ENCODE measurements around the gene SLC12A5. TPM values are rescaled to one million over a fixed set of nuclear protein-coding genes. Genes with fewer than 3 reads are reported as not detected.

The SLC12A5 gene
- total and polyA plus RNA-seq, 8 donors: 0.35 to 21.5 (median 1.6) TPM

DNA sequence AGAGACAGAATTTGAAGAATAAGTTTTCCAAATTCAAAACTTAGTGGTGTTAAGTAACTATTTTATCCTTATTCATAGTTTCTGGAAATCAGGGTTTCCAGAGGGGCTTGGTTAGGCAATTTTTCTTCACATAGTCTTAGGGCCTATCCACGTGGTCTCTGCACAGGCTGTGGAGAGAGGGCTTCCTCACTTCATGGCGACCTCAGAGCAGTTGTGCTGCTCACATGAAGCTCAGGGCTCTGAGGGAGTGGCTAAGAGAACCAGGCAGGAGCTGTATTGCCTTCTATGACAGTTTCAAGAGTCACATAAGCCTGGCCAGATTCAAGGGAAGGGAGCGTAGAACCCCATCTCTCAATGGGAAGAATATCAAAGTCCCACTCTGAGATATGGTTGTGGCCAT, 75.2 kb downstream of the SLC12A5 start:
- DNase-seq (no peak), ATAC-seq (no peak), FAIRE-seq (no peak)
- H3K9me3 ChIP-seq: no peaks in the 10 kb centered on the region
- 72 to 79% methylated on average over 3 of the region's 3 CpGs for WGBS, 2 donors
- H3K27me3 ChIP-seq: peaks cover 0 to 3% (median 0%) of the 10 kb centered on the region in 4 donors
- no peak overlapping the region for H3K4me3 ChIP-seq
- H3K4me1 ChIP-seq: no peaks in the 10 kb centered on the region
- no peak for TF ChIP-seq CTCF (IDR thresholded peaks at IDR 0.05)
- no peaks in the 10 kb centered on the region for H3K36me3 ChIP-seq
- intact Hi-C loops (cut with DNase I): no loop called here
- H3K27ac ChIP-seq: no peak overlapping the region

GRCh38 chr20:46107061-46107460, 78.0 kb downstream of the SLC12A5 start:
- intact Hi-C loops (cut with DNase I): no loop called here
- no peak for DNase-seq
- 52 to 66% methylated on average over 6 of the region's 6 CpGs for WGBS, 2 donors
- Histone ChIP-seq H3K4me1 (no peaks in the 10 kb centered on the region), H3K27ac (no peak overlapping the region), H3K27me3 (peaks cover 0 to 9% (median 0%) of the 10 kb centered on the region in 4 donors), H3K4me3 (no peak overlapping the region), H3K36me3 (no peaks in the 10 kb centered on the region), H3K9me3 (no peaks in the 10 kb centered on the region)
- no peak for ATAC-seq
- TF ChIP-seq CTCF (IDR thresholded peaks at IDR 0.05): no peak
- no peak for FAIRE-seq

DNA sequence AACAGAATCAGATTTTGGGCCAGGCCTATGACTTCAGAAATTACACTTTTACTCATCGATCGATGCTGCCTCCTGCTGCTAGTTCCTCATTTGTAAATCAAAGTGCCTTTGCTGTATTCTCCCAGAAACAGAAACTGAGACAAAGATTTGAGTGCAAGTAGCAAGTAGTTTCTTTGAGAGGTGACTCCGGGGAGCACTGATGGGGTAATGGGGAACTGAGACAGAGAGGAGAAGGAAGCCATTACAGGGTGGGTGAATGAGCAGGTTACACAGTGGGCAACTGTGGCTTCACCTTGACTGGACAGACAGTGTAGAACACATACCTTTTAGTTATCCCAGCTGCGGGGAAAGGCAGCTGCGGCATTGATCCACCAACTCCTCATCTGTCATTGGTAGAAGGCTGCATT, 79.4 kb downstream of the SLC12A5 start:
- Histone ChIP-seq H3K36me3 (no peaks in the 10 kb centered on the region), H3K27ac (no peak overlapping the region), H3K4me1 (no peaks in the 10 kb centered on the region), H3K9me3 (no peaks in the 10 kb centered on the region), H3K4me3 (no peak overlapping the region), H3K27me3 (peaks cover 0 to 9% (median 0%) of the 10 kb centered on the region in 4 donors)
- ATAC-seq (no peak), FAIRE-seq (no peak), DNase-seq (no peak)
- no peak for TF ChIP-seq CTCF (IDR thresholded peaks at IDR 0.05)
- intact Hi-C loops (cut with DNase I): no loop called here
- WGBS, 2 donors: 62 to 64% methylated on average over 5 of the region's 5 CpGs

GRCh38 chr20:46108976-46109375, 80.0 kb downstream of the SLC12A5 start:
- no peak overlapping the region for H3K27ac ChIP-seq
- intact Hi-C loops (cut with DNase I): no loop called here
- H3K4me3 ChIP-seq: no peak overlapping the region
- no peaks in the 10 kb centered on the region for H3K36me3 ChIP-seq
- no peak for DNase-seq
- no peak for FAIRE-seq
- no peak for ATAC-seq
- H3K4me1 ChIP-seq: no peaks in the 10 kb centered on the region
- TF ChIP-seq CTCF (IDR thresholded peaks at IDR 0.05): no peak
- H3K9me3 ChIP-seq: no peaks in the 10 kb centered on the region
- H3K27me3 ChIP-seq: peaks cover 0 to 9% (median 0%) of the 10 kb centered on the region in 4 donors
- WGBS, 2 donors: 80 to 81% methylated on average over 14 of the region's 14 CpGs

Other genes with a start within 250 kb of the SLC12A5 start
- gene WFDC3, start 237.3 kb upstream of the SLC12A5 start, total RNA-seq: under 1 TPM in 4 of 6 donors, not detected in 2; 0.35 to 0.81 (median 0.48) TPM
- gene WFDC3, start 237.3 kb upstream of the SLC12A5 start, polyA plus RNA-seq: 1 to 10 TPM in 1 of 2 donors, under 1 TPM in 1; 0.95 to 1.8 TPM
- 10 to 100 TPM in 3 of 6 donors, 1 to 10 TPM in 3; 7.4 to 15.3 (median 8.9) TPM for gene DNTTIP1, start 237.3 kb upstream of the SLC12A5 start, total RNA-seq
- gene DNTTIP1, start 237.3 kb upstream of the SLC12A5 start, polyA plus RNA-seq: 10 to 100 TPM; 15.5 to 22.0 TPM
- 1 to 10 TPM in 2 of 6 donors, under 1 TPM in 2, not detected in 2; 0.38 to 1.9 (median 1.4) TPM for gene UBE2C, start 216.6 kb upstream of the SLC12A5 start, total RNA-seq
- under 1 TPM; 0.31 to 0.61 TPM for gene UBE2C, start 216.6 kb upstream of the SLC12A5 start, polyA plus RNA-seq
- not detected for gene TNNC2, start 201.9 kb upstream of the SLC12A5 start, total RNA-seq
- gene TNNC2, start 201.9 kb upstream of the SLC12A5 start, polyA plus RNA-seq: 1 to 10 TPM; 1.2 to 4.0 TPM
- gene SNX21, start 195.4 kb upstream of the SLC12A5 start, total RNA-seq: 1 to 10 TPM; 4.6 to 8.9 (median 5.9) TPM
- 10 to 100 TPM; 11.3 to 22.6 TPM for gene SNX21, start 195.4 kb upstream of the SLC12A5 start, polyA plus RNA-seq
- gene ACOT8, start 171.8 kb upstream of the SLC12A5 start, total RNA-seq: 10 to 100 TPM in 2 of 6 donors, 1 to 10 TPM in 4; 7.0 to 14.0 (median 9.7) TPM
- gene ACOT8, start 171.8 kb upstream of the SLC12A5 start, polyA plus RNA-seq: 10 to 100 TPM; 17.9 to 21.2 TPM
- 1 to 10 TPM in 4 of 6 donors, under 1 TPM in 2; 0.46 to 2.2 (median 1.1) TPM for gene ZSWIM3, start 171.6 kb upstream of the SLC12A5 start, total RNA-seq
- 1 to 10 TPM; 1.4 to 1.9 TPM for gene ZSWIM3, start 171.6 kb upstream of the SLC12A5 start, polyA plus RNA-seq
- 1 to 10 TPM; 2.9 to 6.0 (median 4.0) TPM for gene ZSWIM1, start 148.0 kb upstream of the SLC12A5 start, total RNA-seq
- 1 to 10 TPM; 2.4 to 3.1 TPM for gene ZSWIM1, start 148.0 kb upstream of the SLC12A5 start, polyA plus RNA-seq
- 1 to 10 TPM in 1 of 6 donors, under 1 TPM in 5; 0.55 to 1.3 (median 0.84) TPM for gene SPATA25, start 141.6 kb upstream of the SLC12A5 start, total RNA-seq
- 1 to 10 TPM; 1.2 to 1.7 TPM for gene SPATA25, start 141.6 kb upstream of the SLC12A5 start, polyA plus RNA-seq
- gene NEURL2, start 138.0 kb upstream of the SLC12A5 start, total RNA-seq: 1 to 10 TPM; 1.6 to 3.8 (median 2.2) TPM
- gene NEURL2, start 138.0 kb upstream of the SLC12A5 start, polyA plus RNA-seq: 1 to 10 TPM; 4.7 to 5.3 TPM
- 10 to 100 TPM; 27.6 to 97.8 (median 41.5) TPM for gene CTSA, start 137.9 kb upstream of the SLC12A5 start, total RNA-seq
- gene CTSA, start 137.9 kb upstream of the SLC12A5 start, polyA plus RNA-seq: 100 to 1,000 TPM in 1 of 2 donors, 10 to 100 TPM in 1; 89.3 to 103 TPM
- gene PLTP, start 117.1 kb upstream of the SLC12A5 start, total RNA-seq: 100 to 1,000 TPM in 2 of 6 donors, 10 to 100 TPM in 4; 70.4 to 158 (median 95.1) TPM
- 10 to 100 TPM; 35.5 to 56.8 TPM for gene PLTP, start 117.1 kb upstream of the SLC12A5 start, polyA plus RNA-seq
- gene PCIF1, start 94.5 kb upstream of the SLC12A5 start, total RNA-seq: 10 to 100 TPM; 13.3 to 19.2 (median 17.7) TPM
- 10 to 100 TPM; 22.9 to 34.9 TPM for gene PCIF1, start 94.5 kb upstream of the SLC12A5 start, polyA plus RNA-seq
- 10 to 100 TPM in 2 of 6 donors, 1 to 10 TPM in 4; 7.4 to 11.0 (median 7.5) TPM for gene ZNF335, start 57.0 kb upstream of the SLC12A5 start, total RNA-seq
- 10 to 100 TPM; 24.4 to 27.4 TPM for gene ZNF335, start 57.0 kb upstream of the SLC12A5 start, polyA plus RNA-seq
- gene MMP9, start 20.3 kb upstream of the SLC12A5 start, total RNA-seq: 1 to 10 TPM in 1 of 6 donors, under 1 TPM in 4, not detected in 1; 0.19 to 1.3 (median 0.29) TPM
- gene MMP9, start 20.3 kb upstream of the SLC12A5 start, polyA plus RNA-seq: under 1 TPM; 0.19 to 0.21 TPM
- gene NCOA5, start 60.7 kb downstream of the SLC12A5 start, total RNA-seq: 10 to 100 TPM in 4 of 6 donors, 1 to 10 TPM in 2; 8.4 to 17.3 (median 12.0) TPM
- 10 to 100 TPM; 10.9 to 19.6 TPM for gene NCOA5, start 60.7 kb downstream of the SLC12A5 start, polyA plus RNA-seq
- 10 to 100 TPM in 2 of 6 donors, 1 to 10 TPM in 4; 8.4 to 17.3 (median 9.5) TPM for gene CD40, start 89.1 kb downstream of the SLC12A5 start, total RNA-seq
- 10 to 100 TPM in 1 of 2 donors, 1 to 10 TPM in 1; 10.0 to 20.8 TPM for gene CD40, start 89.1 kb downstream of the SLC12A5 start, polyA plus RNA-seq

All from pancreas (tissue), 10 donors.